Kidney tubule cell (primary cell): Measurements from ENCODE around the gene TRMT11.
"Not testable (repeated sequence)": the region's sequence is repeated elsewhere in the genome, so short reads cannot be mapped to it uniquely, and the experiment has no call there.

ENCODE experiments used
- DNase-seq: peaks from one replicate; pipeline ENCODE4 v3.0.0-alpha.2; 2018; ENCODE audit warnings: low spot score

Gene TRMT11

DNA sequence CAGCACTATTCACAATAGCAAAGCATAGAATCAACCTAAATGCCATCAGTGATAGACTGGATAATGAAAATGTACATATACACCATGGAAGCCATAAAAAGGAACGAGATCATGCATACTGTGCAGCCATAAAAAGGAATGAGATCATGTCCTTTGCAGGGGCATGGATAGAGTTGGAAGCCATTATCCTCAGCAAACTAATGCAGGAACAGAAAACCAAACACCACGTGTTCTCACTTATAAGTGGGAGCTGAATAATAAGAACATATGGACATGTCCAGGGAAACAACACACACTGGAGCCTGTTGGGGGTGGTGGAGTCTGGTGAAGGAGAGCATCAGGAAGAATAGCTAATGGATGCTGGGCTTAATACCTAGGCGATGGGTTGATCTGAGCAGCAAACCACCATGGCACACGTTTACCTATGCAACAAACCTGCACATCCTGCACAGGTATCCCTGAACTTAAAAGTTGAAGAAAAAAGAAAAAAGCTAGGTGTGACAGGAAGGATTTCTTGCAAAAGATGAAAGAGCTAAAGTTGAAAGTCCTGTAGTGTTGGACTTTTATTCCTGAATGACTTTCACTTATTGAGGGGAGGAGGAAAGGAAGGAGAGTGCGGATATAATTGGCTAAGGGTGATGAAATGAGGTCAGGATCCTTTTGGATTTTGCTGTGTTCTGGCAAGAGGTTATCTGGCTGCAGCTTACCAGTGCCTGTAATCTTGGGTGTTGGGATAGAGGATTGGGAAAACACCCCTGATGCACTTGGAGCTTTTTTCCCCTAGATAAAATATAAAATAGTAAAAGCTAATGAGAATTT lies 8.5 kb downstream of the TRMT11 start:
- no peak for DNase-seq

DNA sequence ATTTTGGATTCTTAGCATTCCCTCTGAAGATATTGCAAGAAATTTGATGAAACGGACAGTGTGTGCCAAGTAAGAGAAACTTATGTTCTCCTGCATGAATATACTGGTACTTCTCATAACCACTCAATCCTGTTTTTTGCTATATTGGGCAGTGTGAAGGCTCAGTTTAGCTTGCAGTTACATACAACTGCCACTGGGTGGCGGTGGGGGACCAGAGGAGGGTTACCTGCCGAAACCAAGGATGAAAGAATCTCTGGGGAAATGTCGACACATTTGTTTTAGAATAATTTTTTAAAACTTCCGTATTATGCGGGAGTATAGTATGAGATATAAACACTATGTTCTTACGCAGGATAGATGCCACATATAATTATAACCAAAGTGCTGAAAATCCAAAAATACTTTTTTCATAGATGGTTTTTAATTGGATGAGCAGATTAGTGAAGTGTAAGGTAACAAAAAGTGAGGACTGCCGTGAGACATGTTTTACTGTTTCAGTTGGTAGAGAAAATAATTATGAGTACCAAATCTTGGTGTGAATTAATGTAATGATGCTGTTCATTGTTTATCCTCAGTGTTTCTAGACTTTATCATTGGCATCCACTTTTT lies 9.7 kb downstream of the TRMT11 start:
- peak; percentile 75 for DNase-seq

DNA sequence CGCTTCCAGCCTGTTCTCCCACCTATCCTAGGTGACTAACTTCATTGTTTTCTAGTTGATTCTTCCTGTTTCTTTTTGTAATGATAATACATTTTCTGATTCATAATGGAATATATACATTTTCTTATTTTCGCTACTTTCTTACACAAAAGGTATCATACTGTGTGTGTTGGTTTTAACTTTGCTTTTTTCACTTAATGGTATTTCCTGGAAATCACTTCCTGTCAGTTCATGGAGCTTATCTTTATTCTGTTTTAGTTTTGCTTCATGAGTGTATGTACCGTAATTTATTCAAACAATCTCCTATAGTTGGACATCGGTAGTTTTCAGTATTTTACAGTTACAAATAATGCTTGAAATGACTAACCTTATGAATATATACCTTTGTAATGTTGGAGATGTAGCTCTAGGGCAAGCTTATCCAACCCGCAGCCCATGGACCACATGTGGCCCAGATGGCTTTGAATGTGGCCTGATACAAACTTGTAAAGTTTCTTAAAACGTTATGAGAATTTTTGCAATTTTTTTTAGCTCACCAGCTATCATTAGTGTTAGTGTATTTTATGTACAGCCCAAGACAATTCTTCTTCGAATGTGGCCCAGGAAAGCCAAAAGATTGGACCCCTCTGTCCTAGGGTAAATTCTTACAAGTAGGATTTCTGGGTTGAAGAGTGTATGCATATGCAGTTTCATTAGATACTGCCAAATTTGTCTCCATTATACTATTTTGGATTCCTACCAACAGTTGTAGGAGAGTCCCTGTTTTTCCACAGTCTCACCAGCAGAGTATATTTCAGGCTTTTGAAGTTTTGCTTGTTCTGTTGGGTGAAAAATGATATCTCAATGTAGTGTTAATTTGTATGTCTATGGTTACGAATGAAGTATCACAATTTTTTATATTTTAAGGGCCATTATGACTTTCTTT lies 16.7 kb downstream of the TRMT11 start:
- no peak for DNase-seq

DNA sequence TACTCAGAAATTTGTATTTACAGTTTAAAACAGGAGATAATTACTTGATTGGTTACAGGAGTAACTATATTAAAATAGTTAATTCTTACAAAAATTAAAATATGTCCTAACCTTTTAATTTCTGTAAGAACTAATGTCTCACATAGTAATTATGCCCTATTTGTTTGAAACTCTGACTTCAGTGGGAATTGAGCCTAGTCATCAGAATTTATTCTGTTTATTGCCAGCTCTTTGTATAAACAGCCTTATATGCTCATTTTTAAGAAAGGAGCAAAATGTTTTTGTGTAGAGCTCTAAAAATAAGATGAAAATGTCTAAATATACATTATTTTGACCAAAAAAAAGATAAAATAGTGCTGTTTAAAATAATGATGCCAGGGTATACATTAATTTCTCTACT lies 21.5 kb downstream of the TRMT11 start:
- no peak for DNase-seq

DNA sequence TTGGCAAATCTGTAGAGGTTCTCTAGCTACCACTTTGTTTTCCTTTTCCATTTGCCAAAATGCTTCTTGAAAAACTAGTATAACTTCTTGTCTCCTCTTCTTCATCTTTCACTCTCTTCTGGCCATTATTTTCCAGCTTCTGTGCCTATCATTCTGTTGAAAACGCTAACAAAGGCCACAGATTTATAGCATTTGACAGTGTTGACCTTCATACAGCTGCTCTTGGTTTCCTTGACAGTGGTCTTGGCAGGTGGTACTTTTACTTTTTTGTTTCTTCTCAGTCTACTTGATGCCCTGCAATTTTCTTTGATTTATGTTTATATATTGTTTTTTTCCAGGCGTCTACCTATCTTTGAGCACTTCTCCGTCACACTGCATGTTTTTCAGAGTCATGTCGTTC lies 23.7 kb downstream of the TRMT11 start:
- no peak for DNase-seq

DNA sequence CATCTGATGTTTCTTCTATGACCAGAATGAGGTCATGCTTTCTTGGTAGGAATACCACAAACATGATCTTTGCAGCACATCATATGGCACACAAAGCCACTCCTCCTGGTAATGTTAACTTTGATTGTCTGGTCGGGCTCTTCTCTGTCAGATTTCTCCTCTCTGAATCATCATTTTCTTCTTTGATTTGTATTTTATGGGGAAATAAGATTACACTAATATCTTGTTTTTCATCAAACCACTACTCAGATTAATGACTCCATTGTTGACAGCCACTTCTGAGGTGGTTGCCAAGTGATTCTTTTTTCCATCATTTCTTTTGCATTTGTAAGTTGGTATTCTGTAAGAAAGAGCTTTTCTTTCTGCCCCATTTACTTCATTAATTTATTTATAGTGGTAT lies 29.5 kb downstream of the TRMT11 start:
- no peak for DNase-seq

DNA sequence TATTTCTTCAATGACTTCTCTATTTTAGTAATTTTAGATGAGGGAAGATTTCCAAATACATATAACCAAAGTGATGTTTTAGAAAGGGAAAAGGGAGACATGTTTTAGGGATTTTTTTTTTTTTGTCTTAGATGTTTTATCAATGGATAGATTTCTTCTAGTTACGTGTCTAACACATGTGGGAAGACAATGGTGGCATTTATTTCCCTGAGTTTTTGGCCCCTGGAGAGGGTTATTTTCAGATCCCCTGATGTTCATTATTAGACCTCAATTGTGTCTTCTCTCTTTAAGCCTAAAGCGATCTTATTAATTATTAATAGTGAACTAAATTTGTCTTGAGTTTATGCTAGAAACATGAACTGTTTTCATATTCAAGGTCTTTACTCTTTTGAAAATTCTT lies 30.3 kb downstream of the TRMT11 start:
- DNase-seq: no peak

DNA sequence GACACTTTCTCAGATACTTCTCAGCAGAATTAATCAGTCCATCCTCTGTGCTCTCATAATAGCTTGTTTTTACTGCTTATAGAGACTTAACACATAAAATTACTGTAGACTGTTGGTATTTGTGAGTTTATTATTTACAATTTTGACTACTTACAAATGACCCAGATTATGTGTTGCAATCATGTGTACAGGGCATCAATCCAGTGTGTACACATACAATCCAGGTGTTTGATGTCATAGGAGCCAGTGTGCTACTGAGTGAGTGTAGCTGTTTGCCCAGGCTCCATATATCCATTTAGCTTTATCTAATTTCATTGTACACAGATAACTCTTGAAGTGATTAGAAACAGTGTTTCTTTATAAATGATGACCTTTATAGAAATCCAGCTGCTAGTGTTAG lies 31.3 kb downstream of the TRMT11 start:
- no peak for DNase-seq

DNA sequence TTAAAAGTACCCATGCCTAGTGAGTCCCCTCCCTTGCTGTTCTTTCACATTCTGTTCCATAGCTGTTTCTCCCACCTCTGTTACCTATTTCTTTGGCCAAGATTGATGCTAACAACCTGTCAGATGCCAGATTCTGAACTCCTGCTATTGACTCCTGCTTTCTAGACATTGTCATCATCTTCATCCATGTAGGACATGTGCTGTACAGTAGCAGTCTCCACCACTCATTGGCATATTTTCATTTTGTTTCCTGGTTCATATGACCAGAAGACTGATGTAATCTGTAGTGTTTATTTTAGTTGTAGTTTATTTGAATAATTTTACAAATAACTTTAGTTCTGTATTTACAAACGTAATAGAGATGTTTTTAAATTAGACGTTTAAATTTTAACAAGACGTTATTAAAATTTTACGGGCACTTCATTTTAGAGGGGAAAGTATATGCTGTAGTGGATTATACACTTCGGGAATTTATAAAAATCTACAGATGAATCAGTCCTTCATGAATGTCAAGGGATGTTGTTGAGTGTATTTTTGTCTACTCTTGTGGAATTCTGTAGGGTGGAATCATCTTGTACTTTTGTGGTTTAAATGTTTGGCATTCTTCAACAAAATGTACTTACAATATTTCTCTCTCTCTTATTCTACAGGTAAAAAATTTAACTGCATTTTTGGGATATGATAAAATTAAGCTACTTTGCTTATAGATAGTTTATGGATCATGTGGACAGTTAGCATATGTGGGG lies 34.1 kb downstream of the TRMT11 start:
- DNase-seq: no peak

DNA sequence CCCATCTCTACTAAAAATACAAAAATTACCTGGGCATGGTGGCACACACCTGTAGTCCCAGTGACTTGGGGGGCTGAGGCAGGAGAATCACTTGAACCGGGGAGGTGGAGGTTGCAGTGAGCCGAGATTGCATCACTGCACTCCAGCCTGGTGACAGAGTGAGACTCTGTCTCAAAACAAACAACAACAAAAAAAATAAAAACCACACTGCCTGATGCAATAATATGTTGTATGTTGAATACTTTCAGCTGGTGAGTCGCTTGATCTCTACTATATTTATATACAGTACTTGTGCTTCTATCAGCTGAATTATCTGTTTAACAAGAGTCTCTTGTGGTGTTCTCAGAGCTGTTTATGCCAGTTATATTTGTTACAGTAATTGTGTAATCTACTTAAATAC lies 37.1 kb downstream of the TRMT11 start:
- DNase-seq: not testable (repeated sequence)

DNA sequence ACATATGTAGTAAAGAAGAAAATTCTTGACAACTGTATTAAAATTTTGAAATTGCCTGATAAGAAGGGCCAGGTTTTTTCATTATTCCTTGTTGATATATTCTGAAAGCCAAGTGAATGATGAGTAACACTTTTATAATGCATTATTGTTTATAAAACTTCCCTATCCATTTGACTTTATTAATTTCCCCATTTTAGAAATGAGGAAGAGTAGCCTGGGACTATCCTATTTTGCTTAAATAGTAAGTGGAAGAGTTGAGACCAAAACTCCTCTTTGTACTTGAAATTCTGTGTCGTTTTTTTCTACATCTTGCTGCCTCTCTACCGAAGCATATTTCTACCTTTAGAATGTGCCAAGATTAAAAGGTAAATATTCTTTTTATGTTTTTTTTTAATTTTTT lies 39.7 kb downstream of the TRMT11 start:
- DNase-seq: no peak

DNA sequence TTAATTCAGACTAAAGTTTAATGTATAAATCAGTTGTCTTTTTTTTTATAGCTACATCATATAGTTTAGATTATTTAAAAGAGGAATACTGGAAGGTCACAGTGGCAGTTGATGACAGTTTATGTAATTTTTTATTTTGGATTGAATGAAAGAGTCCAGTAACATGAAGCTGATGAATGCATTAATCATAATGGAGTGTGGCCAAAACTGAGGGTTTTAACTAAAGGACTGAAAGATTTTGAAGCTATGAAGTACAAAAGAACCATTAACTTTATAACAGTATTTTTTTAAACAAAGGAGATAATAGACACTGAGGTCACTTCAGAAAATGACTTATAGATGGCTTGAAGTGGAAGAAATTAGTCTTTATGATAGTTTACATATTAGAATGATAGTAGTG lies 41.3 kb downstream of the TRMT11 start:
- DNase-seq: no peak

DNA sequence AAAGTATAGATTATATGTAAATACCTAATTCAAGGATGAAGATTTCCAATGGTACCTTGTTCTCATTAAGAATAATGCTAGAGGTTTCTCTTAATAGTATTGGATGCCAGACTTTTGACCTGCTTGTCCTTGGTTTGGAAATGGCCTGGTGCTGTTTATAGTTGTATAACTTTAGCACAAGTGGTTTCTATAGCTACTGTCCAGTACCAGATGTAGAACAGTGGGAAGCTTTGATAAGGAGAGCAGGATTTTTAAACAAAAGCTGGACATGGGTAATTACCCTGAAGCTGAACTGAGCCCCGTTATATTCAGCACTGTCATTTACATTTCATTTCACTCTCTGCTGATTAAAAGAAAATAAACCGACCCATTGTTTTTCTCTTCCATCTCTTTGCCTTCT lies 43.7 kb downstream of the TRMT11 start:
- no peak for DNase-seq

DNA sequence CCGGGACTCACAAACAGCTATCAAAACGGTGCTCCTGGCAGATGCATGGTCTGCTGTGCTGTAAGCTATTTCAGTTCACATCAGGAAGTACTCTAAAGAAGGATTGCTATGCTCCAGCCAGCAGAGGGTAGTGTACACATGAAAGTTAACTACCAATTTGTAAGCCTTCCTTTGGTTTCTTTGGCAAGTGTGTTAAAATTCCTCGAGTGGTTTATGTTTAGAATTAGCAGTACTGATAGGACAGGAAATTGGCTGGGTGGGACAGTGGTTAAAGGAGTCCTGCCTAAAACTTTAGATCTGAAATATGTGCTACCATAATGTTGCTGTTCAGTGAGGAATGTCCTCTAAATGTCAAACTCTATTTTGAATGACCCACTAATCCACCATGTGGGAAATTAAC lies 47.4 kb downstream of the TRMT11 start:
- DNase-seq: peak; percentile 74

DNA sequence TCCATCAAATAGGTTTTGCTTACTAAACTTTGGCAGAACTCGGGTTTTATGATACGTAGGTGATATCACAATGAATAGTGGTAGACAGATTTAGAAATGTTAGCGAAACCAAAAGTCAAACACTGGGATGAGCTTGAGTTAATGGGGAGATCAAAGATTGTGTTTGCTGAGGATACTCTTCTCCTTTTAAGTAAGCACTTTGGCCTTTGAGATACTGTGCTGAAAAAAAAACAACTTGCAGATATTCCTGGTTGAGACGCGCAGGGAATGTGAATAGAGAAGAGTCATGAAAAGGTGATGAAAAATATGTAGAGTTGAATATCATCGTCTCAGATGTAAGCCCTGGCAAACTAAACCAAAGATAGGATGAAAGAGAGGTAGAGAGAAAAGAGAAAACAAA lies 48.3 kb downstream of the TRMT11 start:
- no peak for DNase-seq

DNA sequence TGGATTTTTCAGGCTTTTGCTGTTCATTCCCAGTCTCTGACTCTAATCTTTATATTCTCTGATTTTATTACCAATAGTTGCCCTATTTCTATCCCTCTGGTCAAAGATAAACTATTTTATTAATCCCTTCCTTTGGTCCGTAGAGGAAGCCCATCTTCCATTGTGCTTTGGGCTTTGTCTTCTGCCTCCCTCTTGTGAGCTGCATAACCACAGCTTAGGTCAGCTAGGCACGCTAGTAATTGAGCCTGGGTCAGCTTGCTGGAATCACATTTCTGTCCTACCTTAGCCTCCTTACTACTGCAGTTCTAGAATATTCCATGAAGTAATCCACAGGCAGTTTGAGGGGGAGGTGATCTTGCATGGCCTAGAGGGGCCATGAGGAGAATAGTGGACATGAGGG lies 49.4 kb downstream of the TRMT11 start:
- DNase-seq: no peak

DNA sequence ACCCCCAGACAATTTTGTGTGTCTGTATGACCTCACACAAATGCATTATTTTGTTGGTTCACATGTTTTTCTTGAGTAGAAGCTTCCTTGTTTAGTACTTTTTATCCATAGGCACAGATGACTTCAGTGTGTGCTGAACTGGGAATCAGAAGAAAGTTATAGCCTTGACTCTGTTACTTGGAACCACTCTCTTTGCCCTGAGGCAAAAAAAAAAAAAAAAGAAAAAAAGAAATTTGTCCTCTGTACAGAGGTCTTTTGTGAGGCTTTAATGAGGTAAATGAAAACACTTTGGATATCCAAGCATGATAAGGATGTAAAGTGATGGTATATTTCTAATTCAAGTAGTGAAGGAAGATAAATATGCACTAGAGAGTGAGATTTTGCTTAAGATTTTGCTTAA lies 51.9 kb downstream of the TRMT11 start:
- DNase-seq: no peak

DNA sequence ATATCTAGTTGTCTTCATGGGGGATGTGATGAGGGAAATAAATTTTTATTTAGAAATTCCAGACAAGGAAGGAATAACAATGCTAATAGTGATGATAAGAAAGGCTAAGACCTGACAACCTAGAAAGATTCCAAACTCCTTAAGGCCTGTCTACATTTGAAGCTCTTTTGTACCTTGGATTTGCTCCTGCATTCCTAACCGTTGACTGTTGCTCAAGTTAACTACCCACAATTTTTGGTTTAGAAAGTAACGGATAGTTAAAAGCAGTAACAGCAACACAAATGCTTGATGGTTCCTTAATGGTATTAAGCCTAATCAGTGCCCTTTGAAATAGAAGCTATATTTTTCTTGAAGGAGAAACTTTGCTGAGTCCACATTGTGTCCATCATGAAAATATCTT lies 52.9 kb downstream of the TRMT11 start:
- DNase-seq: peak; percentile 72

DNA sequence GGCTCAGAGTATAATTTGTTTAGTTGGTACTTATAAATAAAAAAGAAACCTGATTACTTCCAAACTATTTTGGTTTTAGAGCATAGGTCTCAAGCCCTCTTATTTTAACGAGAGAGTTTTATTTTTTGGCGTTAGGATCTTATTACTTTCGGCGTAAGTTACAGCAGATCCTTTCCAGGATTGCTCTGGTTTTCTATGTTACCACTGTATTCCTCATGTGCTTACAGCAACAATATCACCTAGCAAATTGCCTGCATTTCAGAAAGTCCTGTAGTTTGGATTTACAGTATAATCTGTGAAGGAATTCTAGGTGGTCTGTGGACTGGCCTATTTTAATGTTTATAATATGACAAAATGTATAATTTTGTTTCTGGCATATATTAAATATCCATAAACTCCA lies 54.1 kb downstream of the TRMT11 start:
- peak; percentile 5 for DNase-seq

DNA sequence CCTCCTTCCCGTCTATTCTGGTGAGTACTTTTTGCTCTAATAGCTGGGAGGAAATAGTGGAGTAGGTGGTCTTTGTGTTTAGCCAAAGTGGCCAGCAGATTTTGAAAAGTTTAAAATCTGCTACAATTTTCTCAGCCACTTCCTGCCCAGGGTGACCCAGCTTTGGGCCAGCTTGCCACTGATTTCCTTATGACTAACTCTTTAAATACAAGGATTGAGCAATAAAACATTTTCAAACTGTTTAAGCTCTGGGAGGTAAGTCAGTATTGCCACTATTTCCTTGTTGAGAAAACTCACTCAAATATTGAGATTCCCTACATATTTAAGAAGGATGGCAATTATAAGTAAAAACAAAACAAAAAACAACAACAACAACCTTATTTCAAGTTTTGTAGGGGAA lies 54.5 kb downstream of the TRMT11 start:
- DNase-seq: peak; percentile 89

DNA sequence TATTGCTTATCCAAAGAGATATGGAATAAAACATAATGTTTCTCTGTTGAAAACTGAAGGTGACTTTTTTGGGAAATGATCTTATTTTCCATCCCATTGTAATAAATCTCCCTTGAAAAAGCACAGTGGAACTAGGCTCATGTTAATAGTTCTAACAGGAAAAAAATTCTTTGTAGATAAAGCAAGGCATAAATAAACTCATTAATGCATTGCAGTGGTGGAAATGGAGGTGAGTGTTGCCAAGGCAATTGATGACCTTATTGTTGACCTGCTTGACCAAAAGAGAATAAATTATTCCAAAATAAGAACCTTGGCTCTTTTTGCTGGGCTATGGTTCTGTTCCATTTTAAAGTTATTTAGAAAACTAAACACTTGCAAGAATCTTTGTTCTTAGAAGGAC lies 55.2 kb downstream of the TRMT11 start:
- DNase-seq: peak; percentile 8

DNA sequence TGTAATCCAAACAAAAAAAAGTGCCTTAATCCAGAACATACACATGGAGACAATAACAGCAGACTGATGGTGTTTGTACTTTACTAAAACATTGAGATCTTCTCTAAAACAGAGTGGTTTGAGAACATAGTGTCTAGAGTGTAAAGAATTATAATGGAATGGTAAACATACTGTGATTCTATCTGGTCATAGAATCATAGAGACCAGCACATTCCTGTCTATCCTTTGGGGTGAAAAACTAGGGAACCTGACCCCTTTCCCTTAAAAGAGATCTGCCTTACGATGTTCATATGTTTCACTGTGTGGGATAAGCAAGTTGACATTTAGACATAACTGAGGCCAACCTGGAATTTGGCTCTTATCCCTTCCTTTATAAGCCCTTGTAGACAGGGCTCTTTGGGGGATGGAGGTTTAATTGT lies 55.7 kb downstream of the TRMT11 start:
- no peak for DNase-seq
